GM19351 (cell line): ENCODE results near the gene CD36.
A peak's percentile ranks its signal among the peaks of the same experiment; 100 is the strongest.

Experiments
- ATAC-seq: cut with Tn5 transposase; IDR thresholded peaks from one replicate; pipeline ENCODE4 v1.9.1; 2021; ENCODE audit warnings: mild to moderate bottlenecking, moderate library complexity; ENCODE audit not compliant: unreplicated experiment

The CD36 gene

GRCh38 chr7:80686576-80686975 lies 48.1 kb downstream of the CD36 start:
- no peak for ATAC-seq

GRCh38 chr7:80699045-80699638 lies 60.7 kb downstream of the CD36 start:
- ATAC-seq = peak; percentile 85

GRCh38 chr7:80699721-80700256 lies 61.3 kb downstream of the CD36 start:
- no peak for ATAC-seq

GRCh38 chr7:80703272-80703671 lies 64.8 kb downstream of the CD36 start:
- ATAC-seq = no peak

- ATAC-seq = no peak
Measured at GRCh38 chr7:80705130-80705781, 66.8 kb downstream of the CD36 start.

GRCh38 chr7:80707318-80707717 lies 68.9 kb downstream of the CD36 start:
- ATAC-seq = no peak

GRCh38 chr7:80708123-80708522 lies 69.7 kb downstream of the CD36 start:
- ATAC-seq = no peak

GRCh38 chr7:80711531-80711930 lies 73.1 kb downstream of the CD36 start:
- no peak for ATAC-seq

GRCh38 chr7:80719261-80719660 lies 80.8 kb downstream of the CD36 start:
- no peak for ATAC-seq

GRCh38 chr7:80720146-80720545 lies 81.7 kb downstream of the CD36 start:
- ATAC-seq = no peak

- no peak for ATAC-seq
Measured at GRCh38 chr7:80721883-80722615, 83.6 kb downstream of the CD36 start.

- ATAC-seq = no peak
Measured at GRCh38 chr7:80722616-80723195, 84.3 kb downstream of the CD36 start.

GRCh38 chr7:80724249-80724871 lies 85.9 kb downstream of the CD36 start:
- no peak for ATAC-seq

- no peak for ATAC-seq
Measured at GRCh38 chr7:80725181-80725611, 86.8 kb downstream of the CD36 start.
